HUES6 (cell line): Measurements from ENCODE around the gene SWI5.
A peak's percentile ranks its signal among the peaks of the same experiment; 100 is the strongest.

Source experiments
- H3K27ac ChIP-seq: 2 replicates; pipeline ENCODE4 v1.7.0; 2013; ENCODE audit warnings: low read depth, mild to moderate bottlenecking, low read length, inconsistent platforms
- H3K27me3 ChIP-seq: 2 replicates; pipeline ENCODE4 v1.6.1; 2013; ENCODE audit warnings: low read length; ENCODE audit not compliant: control insufficient read depth, insufficient read depth
- H3K36me3 ChIP-seq: 2 replicates; pipeline ENCODE4 v1.6.1; 2013; ENCODE audit warnings: low read length; ENCODE audit not compliant: control insufficient read depth, insufficient read depth
- H3K4me1 ChIP-seq: 2 replicates; pipeline ENCODE4 v1.6.1; 2013; ENCODE audit warnings: low read length; ENCODE audit not compliant: control insufficient read depth, insufficient read depth
- H3K4me3 ChIP-seq: 2 replicates; pipeline ENCODE4 v1.5.1; 2013; ENCODE audit warnings: low read depth, low read length
- H3K9ac ChIP-seq: one replicate; pipeline ENCODE4 v1.6.1; 2013; ENCODE audit warnings: mild to moderate bottlenecking, low read length
- H3K9me3 ChIP-seq: 2 replicates; pipeline ENCODE4 v1.6.1; 2013; ENCODE audit warnings: low read depth, low read length; ENCODE audit not compliant: control insufficient read depth, insufficient read depth

Gene SWI5

DNA sequence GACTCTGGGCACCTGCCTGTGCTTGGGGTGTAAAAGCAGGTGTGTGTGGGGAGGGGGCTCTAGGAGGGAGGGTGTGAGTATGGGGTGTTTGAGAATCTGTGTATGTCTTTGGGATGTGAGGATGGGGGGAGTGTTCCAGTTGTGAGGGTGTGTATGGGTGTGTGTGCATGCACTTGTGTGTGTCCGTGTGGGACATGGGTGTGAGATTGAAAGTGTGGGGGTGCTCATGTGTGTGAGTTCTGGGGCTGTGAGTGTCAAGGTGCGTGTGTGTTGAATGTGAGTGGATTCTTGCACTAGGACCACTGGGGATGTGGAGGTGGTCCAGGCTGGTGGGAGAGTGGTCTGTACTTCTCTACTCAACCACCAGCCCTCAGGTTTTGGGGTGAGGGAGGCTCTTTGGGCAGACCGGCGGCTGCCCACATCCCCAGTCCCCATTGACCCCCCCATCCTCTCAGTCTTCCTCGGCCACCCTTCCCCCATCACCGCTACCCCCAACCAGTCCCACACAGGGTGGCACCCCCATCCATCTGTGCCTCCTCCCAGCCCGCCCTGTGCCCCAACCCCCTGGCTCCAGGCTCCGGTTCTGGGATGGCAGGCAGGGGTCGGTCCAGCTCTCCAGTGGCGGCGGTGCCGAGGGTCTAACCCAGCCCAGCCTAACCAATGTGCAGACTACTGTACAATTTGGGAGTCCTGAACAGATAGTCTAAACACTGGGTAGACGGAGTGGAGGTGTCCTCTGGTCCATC lies 31.8 kb upstream of the SWI5 start:
- H3K4me3 ChIP-seq = no peak overlapping the region
- H3K27ac ChIP-seq = no peak overlapping the region
- no peak overlapping the region for H3K9ac ChIP-seq
- peaks cover 17% of the 10 kb centered on the region for H3K4me1 ChIP-seq
- H3K9me3 ChIP-seq = no peaks in the 10 kb centered on the region
- no peaks in the 10 kb centered on the region for H3K27me3 ChIP-seq
- H3K36me3 ChIP-seq = peaks cover 51% of the 10 kb centered on the region

DNA sequence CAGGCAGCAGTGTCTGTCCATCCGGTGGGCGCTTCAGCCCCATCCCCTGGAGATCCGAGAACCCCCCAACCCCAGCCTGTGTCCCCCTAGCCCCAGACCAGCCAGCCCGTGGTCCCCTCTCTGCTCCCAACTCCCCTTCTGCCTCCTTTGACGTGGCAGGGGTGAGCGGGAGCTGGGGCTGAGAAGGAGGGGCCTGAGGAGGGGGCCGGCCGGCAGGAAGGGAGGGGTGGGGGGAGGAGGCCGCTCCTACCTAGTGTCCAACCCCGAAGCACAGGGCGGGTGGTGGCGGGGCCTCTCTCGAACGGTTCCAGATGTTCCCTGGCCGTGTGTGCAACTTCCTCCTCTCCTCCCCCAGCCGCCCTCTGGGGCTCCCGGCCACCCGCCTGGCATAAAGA lies 31.2 kb upstream of the SWI5 start:
- Histone ChIP-seq H3K4me1 (peaks cover 17% of the 10 kb centered on the region), H3K36me3 (peaks cover 46% of the 10 kb centered on the region), H3K9ac (no peak overlapping the region), H3K27me3 (no peaks in the 10 kb centered on the region), H3K27ac (no peak overlapping the region), H3K9me3 (no peaks in the 10 kb centered on the region), H3K4me3 (no peak overlapping the region)

DNA sequence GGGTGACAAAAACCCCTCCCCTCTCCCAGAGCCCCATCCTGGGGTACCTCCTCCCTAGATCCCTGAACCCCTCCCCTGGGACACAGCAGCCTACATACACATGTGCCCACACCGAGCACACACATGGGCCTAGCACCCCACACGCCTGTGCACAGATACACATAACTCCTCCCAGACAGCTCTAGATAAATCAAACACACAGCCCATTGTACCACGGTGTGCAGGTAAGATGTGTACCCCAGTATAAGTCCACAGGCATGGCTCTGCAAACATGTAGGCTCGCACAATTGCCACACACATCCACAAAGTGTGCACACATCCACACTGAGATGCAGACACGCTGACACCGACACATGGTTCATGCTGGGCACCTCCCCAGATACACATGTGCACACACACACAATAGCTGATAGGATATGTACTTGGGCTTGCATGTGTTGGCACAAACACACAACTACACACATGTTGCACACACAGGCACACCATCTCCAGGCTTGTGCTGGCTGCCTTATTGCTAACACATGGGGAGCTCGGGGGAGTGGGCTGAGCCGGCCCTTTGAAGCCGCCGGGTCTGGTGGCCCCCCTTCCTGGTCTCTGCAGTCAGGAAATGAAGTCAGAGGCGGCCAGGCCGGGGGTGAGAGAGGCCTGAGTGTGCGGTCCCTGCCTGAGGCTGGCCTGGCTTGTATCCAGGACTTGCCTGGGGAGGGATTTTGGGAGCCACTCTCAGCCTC lies 30.5 kb upstream of the SWI5 start:
- Histone ChIP-seq H3K9me3 (no peaks in the 10 kb centered on the region), H3K4me1 (peaks cover 17% of the 10 kb centered on the region), H3K36me3 (peaks cover 38% of the 10 kb centered on the region), H3K27ac (no peak overlapping the region), H3K4me3 (no peak overlapping the region; the same call in 1 of the 2 replicates), H3K9ac (no peak overlapping the region), H3K27me3 (no peaks in the 10 kb centered on the region)

DNA sequence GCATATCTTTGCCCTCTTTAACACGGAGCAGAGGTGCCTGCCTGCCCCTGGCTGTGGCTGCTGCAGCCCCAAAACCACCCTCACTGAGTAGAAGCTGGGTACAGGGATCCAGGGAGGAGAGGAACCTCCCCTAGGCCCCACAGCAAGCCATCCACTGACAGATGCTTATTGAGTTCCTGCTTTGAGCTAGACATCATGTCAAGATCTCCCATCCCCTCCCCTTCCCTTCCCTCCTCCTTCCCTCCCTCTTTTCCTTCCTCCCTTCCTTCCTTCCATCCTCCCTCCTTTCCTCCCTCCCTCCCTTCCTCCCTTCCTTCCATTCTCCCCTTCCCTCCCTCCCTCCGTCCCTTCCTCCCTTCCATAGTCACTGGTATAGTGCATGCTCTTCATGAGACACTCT lies 29.6 kb upstream of the SWI5 start:
- no peak overlapping the region for H3K4me3 ChIP-seq

GRCh38 chr9:128247226-128247803 lies 28.8 kb upstream of the SWI5 start:
- H3K9ac ChIP-seq = no peak overlapping the region
- peaks cover 27% of the 10 kb centered on the region for H3K36me3 ChIP-seq
- no peaks in the 10 kb centered on the region for H3K27me3 ChIP-seq
- H3K4me1 ChIP-seq = peaks cover 20% of the 10 kb centered on the region
- no peak overlapping the region for H3K4me3 ChIP-seq
- no peaks in the 10 kb centered on the region for H3K9me3 ChIP-seq
- no peak overlapping the region for H3K27ac ChIP-seq

More for the DNA sequence above, 29.6 kb upstream of the SWI5 start:
- H3K27me3 ChIP-seq = no peaks in the 10 kb centered on the region
- H3K27ac ChIP-seq = no peak overlapping the region
- no peak overlapping the region for H3K9ac ChIP-seq
- H3K4me1 ChIP-seq = peaks cover 20% of the 10 kb centered on the region
- no peaks in the 10 kb centered on the region for H3K9me3 ChIP-seq
- peaks cover 29% of the 10 kb centered on the region for H3K36me3 ChIP-seq

- peaks cover 40% of the 10 kb centered on the region for H3K36me3 ChIP-seq
- H3K9ac ChIP-seq = no peak overlapping the region
- no peaks in the 10 kb centered on the region for H3K9me3 ChIP-seq
- H3K4me3 ChIP-seq = peak overlapping the region; percentile 80
- H3K27ac ChIP-seq = no peak overlapping the region
- no peaks in the 10 kb centered on the region for H3K27me3 ChIP-seq
- peaks cover 28% of the 10 kb centered on the region for H3K4me1 ChIP-seq
These were observed 26.5 kb upstream of the SWI5 start for GRCh38 chr9:128249558-128249907.

DNA sequence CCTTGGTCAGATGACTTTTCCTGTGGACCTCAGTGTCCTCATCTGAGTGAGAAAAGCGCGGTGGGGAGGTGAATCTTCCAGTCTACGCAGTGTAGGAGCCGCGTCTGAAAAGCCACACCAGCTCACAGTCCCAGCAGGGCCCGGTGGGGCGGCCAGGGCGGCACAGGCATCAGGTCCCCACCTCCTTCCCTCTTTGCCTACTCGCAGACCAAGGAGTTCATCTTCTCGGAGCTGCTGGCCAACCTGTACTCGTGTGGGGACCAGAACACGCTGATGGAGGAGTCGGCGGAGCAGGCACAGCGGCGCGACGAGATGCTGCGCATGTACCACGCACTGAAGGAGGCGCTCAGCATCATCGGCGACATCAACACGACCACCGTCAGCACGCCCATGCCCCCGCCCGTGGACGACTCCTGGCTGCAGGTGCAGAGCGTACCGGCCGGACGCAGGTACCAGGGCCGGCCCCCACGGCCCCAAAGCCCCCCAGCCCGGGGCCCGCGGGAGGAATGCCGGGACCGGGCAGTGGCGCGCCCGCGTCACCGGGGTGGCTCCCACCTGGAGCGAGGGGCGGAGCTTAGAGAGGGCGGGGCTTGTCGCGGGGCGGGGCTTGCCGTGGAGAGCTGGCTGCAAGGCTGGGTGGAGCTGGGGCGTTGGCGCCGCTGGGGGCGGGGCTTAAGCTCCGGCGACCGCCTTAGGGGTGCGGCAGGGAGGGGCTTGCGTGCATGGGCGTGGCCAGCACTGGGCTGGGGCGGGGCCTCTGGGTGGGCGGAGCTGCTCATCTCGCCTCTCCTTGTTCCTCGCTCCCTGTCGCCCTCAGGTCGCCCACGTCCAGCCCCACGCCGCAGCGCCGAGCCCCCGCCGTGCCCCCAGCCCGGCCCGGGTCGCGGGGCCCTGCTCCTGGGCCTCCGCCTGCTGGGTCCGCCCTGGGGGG lies 25.9 kb upstream of the SWI5 start:
- H3K9ac ChIP-seq = no peak overlapping the region
- peaks cover 31% of the 10 kb centered on the region for H3K4me1 ChIP-seq
- H3K9me3 ChIP-seq = no peaks in the 10 kb centered on the region
- H3K27ac ChIP-seq = no peak overlapping the region
- peak overlapping the region; percentile 80 for H3K4me3 ChIP-seq
- peaks cover 40% of the 10 kb centered on the region for H3K36me3 ChIP-seq
- no peaks in the 10 kb centered on the region for H3K27me3 ChIP-seq

DNA sequence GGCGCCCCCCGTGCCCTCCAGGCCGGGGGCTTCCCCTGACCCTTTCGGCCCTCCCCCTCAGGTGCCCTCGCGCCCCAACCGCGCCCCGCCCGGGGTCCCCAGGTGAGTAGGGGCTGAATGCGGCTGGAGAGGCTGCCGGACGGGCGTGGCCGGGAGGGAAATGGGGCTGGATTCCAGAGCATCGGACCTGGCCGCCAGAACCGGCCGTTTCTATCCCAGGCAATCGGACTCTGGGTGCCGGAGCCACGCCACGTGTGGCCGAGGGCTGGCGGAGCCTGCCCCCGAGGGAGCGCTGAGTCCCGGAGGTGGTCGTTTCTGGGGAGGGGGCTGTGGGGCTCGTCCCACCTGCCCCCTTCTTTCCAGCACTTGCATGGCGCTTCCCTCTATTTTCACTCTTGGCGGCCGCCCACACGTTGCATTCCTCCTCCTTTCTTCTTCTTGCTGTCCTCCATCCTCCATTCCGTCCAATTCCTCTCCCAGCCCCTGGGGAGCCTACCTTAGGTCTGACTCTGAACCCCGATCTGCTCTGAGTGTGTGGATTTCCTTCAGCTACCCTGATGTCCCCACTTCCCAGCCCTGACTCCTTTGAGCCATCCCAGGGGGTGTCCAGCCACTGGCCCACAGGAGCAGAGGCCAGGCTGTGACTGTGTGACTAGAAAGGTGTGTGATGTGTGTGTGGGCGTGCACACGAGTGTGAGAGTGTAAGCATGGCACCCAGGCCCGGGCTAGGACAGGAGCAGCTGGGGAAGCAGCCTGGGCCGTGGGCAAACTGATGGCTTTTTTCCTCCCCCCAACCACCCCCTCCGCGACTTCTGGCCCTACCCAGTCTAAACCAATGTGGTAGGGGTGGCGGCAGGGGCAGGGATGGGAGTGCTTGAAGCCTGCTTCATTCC lies 25.0 kb upstream of the SWI5 start:
- H3K27me3 ChIP-seq = no peaks in the 10 kb centered on the region
- no peaks in the 10 kb centered on the region for H3K9me3 ChIP-seq
- peak overlapping the region; percentile 61 for H3K4me3 ChIP-seq
- H3K9ac ChIP-seq = peak overlapping the region; percentile 3
- peaks cover 27% of the 10 kb centered on the region for H3K4me1 ChIP-seq
- H3K36me3 ChIP-seq = peaks cover 40% of the 10 kb centered on the region
- H3K27ac ChIP-seq = no peak overlapping the region

GRCh38 chr9:128251732-128252100 lies 24.4 kb upstream of the SWI5 start:
- H3K27ac ChIP-seq = no peak overlapping the region
- H3K9ac ChIP-seq = no peak overlapping the region
- no peak overlapping the region for H3K4me3 ChIP-seq
- H3K27me3 ChIP-seq = no peaks in the 10 kb centered on the region
- H3K4me1 ChIP-seq = peaks cover 23% of the 10 kb centered on the region
- H3K9me3 ChIP-seq = no peaks in the 10 kb centered on the region
- H3K36me3 ChIP-seq = peaks cover 36% of the 10 kb centered on the region
